Neural progenitor cell (in vitro differentiated cells): ENCODE results near the gene ERGIC1.

Experiments used
- EZH2 ChIP-seq: fragments of 200-600 bp; sonication (generic); IDR thresholded peaks from 2 replicates; pipeline ENCODE4 v1.6.1; 2017; ENCODE audit warnings: antibody characterized with exemption, mild to moderate bottlenecking, moderate library complexity
- TF ChIP-seq, protein P1 (sequence below): fragments of 200-600 bp; sonication (generic); IDR thresholded peaks from 2 replicates; pipeline ENCODE4 v1.5.1; 2017; ENCODE audit warnings: antibody characterized with exemption, mild to moderate bottlenecking

DNA sequence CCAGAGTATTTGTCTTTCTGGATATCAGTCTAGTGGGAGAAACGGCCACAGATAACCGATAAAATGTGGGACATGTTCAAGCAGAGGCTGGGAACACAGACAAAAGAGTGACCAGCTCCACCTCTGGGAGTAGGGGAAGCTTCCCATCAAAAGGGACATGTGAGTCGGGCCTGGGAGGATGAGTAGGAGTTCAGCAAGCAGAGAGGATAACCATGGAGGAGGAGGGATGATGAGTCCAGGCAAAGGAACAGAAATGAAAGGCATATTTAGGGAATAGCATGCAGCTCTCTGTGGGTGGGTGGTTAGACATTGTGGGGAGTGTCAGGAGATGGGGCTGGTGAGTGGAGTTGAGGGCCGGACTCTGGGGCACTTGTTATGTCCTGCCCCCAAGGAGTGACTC lies 61.5 kb downstream of the ERGIC1 start:
- TF ChIP-seq, protein P1, sequence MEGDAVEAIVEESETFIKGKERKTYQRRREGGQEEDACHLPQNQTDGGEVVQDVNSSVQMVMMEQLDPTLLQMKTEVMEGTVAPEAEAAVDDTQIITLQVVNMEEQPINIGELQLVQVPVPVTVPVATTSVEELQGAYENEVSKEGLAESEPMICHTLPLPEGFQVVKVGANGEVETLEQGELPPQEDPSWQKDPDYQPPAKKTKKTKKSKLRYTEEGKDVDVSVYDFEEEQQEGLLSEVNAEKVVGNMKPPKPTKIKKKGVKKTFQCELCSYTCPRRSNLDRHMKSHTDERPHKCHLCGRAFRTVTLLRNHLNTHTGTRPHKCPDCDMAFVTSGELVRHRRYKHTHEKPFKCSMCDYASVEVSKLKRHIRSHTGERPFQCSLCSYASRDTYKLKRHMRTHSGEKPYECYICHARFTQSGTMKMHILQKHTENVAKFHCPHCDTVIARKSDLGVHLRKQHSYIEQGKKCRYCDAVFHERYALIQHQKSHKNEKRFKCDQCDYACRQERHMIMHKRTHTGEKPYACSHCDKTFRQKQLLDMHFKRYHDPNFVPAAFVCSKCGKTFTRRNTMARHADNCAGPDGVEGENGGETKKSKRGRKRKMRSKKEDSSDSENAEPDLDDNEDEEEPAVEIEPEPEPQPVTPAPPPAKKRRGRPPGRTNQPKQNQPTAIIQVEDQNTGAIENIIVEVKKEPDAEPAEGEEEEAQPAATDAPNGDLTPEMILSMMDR = no peak
- TF ChIP-seq EZH2 = no peak
